ENCODE results near the gene NOVA2.

NOVA2 gene

GRCh38 chr19:45960595-45961235 lies 12.9 kb downstream of the NOVA2 start:
- no peak for FAIRE-seq

GRCh38 chr19:45959517-45960025 lies 14.1 kb downstream of the NOVA2 start:
- no peak for FAIRE-seq

DNA sequence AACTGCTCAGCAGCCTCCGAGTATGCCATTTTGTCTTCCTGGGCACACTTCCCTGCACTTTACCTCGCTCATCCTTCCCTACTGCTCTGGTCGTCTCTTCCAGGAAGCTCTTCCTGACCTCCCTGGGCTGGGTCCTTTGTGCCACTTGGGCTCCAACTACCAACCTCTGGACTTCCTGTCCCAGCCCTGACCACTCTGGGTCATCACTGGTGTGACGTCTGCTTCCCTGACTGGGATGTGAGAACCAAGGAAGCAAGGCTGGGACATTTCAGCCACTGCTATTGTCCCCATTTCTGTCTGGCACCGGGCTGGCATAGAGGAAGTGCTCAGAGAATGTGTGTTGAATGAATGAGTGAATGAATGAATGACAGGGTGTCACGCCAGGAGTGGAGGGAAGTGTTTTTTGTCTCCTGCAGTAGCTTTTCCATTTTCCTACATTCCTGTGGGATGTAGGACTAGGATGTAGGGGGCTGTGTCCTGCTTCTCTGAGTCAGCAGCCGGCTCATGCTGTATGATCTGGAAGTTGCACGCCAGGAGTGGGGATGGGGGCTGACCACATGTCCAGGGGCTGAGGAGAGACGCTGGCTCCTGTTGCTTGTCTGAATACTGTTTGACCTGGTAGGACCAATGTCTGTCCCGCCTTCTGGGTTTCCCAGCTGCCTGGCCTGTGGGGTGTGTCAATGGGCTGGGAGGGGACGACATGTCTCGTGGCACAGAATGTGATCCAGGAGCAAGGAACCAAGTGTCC lies 14.7 kb downstream of the NOVA2 start:
- no peak for FAIRE-seq

- FAIRE-seq = no peak
Measured at GRCh38 chr19:45958320-45958719, 15.3 kb downstream of the NOVA2 start.

DNA sequence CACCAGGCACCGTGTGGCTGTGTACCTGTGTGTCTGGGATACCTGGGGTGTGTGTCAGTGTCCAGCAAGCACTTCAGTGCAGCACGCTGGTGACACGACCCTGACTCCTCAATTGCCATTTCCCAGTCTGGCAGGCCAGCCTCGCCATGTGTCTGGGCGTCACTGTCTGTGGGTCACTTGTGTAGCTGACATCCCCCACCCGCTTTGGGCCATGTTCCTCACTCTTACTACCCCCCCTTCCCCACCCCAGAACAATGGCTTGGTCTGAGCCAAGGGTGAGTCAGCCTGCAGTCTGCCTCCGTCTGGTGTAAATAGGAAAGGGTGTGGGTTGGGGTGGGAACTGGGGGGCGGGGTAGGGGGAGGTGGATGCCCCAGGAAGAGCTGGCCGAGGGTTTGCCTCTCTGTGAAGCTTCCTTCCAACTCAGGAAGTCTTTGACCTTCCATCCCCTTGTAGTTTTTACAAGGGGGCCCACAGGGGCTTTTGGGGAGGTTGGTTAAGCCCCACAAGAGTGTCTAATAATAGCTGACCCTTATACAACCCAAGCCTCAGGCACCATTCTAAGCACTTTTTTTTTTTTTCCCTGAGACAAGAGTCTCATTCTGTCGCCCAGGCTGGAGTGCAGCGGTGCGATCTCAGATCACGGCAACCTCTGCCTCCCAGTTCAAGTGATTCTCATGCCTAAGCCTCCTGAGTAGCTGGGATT lies 17.6 kb downstream of the NOVA2 start:
- FAIRE-seq = no peak

GRCh38 chr19:45954156-45954555 lies 19.5 kb downstream of the NOVA2 start:
- FAIRE-seq = no peak

DNA sequence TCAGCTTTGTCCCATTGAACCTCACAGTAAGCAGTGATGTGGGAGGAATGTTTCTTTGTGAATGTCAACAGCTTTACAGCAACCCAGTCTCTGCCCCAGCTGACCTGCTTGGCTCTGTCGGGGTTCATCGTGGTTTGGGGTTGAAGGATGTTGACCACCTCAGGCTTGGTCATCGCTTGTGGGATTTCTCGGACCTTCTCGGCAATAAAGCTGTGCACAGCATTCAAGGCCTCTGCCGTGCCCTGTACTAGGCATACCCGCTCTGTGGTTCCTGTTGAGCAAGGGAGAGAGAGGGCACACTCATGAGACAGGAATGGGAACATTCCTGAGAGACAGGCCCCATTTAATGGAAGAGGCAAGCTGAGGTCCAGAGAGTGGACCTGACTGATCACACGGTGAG lies 20.0 kb downstream of the NOVA2 start:
- no peak for FAIRE-seq

- no peak for FAIRE-seq
Measured at GRCh38 chr19:45952686-45953505, 20.8 kb downstream of the NOVA2 start.

DNA sequence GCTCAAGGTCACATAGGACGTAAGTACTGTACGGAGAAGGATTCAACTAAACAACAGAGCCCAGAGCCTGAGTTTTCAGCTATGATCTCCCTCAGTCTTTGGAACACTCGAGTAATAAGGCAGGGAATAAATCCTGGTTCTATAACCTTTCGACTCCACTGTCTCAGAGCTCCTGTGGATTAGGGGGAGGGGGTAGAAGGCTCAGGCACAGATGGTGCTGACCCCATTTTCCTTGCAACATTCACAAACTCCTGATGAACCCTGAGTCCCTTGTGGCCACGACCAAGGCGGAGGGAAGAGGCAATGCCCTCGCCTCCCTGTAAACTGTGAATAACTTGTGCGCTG lies 21.4 kb downstream of the NOVA2 start:
- FAIRE-seq = no peak

GRCh38 chr19:45947926-45948325 lies 25.7 kb downstream of the NOVA2 start:
- FAIRE-seq = no peak

DNA sequence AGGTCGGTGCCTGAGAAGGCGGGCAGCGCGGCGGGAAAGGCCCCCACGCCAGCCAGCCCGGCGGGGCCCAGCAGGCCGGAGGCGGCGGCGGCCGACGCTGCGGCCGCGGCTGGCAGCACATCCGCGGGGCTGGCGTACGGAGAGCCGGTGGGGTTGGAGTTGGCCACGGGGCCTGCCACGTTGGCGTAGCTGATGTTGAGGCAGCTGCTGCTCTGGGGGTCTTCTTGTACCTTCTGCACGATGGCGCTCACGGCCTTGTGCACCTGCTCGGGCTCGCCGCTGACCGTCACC lies 33.2 kb downstream of the NOVA2 start:
- FAIRE-seq = no peak

- no peak for FAIRE-seq
Measured at GRCh38 chr19:45939792-45940514, 33.7 kb downstream of the NOVA2 start.

DNA sequence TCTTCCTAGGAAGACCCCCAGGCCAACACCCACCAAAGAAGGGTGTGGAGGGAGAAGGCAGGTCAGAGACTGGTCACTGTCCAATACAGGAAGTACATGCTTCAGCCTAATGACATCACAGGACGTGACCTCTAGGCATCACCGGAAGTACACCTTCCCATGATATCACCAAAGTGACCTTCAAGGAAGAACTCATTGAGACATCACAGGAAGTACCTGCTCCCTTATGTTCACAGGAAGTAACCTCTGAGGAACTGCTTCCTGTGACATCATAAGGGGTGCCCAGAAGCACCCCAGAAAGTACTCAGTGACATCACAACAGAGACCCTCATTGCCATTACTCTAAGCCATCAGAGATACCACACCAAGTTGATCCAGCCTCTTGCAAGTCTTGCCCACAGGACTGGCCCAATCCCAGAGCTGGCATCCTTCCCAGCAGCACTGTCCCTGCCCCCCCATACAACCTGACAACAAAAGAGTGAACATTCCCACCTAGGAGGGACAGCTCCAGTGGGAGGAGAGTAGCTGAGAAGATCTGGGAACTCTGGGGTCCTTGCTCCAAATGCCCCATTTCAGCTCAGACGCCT lies 34.8 kb downstream of the NOVA2 start:
- no peak for FAIRE-seq

DNA sequence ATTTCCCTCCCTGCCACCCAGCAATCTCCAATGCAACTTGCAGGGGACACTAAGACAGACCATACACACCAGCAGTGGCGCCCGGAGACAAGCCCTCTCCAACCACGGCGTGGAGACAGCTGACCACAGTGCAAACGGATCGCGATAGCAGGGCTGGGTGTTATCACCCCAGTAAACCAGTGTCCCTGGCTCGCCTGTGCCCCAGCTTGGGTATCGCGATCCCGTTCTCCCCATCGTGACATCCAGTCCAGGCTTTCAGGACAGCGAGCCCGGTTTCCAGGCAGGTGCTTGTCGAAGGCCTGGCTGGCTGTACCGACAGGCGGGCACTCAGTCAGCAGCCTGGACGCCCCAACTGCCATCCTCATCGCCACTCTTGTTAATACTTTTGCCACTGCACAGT lies 38.4 kb downstream of the NOVA2 start:
- no peak for FAIRE-seq

GRCh38 chr19:45934551-45935230 lies 39.0 kb downstream of the NOVA2 start:
- no peak for FAIRE-seq

- FAIRE-seq = no peak
Measured at GRCh38 chr19:45933759-45934158, 39.9 kb downstream of the NOVA2 start.

DNA sequence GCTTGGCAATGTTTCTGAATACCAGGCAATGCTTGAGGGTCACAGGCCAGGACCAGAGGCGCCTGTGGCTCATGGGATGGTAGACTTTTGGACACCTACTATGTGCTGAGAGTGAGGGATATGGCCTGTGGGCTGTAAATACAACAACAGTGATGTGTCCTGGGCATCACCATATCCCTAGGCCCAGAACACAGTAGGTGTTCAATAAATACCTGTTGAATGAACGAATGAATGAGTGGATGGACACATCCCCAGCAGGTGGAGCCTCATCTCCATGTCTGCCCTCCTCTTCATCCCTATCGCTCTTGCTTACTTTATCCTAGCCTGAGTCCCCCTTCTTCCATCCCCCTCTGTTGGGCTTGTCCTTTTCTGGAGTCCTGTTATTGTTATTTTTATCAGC lies 42.6 kb downstream of the NOVA2 start:
- no peak for FAIRE-seq

GRCh38 chr19:45929247-45929646 lies 44.4 kb downstream of the NOVA2 start:
- FAIRE-seq = no peak

DNA sequence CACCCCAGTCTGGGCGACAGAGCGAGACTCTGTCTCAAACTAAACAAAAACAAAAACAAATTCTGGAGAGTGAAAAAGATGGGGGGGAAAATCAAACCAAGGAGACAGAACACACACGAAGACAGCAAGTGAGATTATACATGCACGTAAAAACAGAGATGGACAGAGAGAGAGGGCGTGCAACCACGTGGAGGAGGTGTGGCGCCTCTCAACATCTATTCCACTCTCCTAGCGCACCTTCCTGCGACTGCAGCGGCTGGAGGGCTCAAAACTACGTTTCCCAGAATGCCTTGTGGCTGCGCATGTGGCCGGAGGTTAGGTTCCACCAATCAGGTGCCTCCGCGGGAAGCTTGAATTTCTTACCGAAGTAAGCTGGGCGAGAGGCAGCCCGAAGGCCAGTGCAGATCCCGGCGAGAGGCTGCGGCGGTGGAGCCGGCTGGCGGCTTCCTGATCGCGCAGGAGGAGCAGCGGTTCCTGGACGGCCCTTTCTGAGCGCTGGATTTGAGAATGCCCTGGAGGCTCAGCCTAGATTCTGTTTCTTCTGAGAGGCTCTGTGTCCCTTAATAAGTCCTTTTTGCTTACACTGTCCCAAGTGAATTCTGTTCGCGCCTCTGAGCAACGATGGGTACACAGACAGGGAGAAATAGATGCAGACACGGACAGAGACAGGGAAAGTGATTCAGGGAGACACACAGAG lies 46.0 kb downstream of the NOVA2 start:
- no peak for FAIRE-seq

DNA sequence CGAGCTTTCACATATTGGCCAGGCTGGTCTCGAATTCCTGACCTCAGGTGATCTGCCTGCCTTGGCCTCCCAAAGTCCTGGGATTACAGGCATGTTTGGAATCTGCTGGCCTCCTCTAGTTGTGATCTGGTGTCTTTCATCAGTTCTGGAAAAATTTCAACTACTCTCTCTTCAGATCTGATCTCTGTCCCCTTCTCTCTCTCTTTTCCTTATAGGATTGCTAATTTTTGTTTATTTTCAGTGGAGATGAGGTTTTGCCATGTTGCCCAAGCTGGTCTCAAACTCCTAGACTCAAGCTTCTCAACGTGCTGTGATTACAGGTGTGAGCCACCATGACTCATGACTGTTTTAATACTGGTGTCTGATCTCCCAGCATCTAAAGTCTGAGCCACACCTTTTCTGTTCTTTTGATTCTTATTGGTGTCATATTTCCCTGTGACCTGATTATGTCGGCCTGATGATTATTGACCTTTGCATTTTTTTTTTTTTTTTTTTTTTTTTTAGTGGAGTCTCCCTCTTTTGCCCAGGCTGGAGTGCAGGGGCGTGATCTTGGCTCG lies 48.7 kb downstream of the NOVA2 start:
- no peak for FAIRE-seq

GRCh38 chr19:45922281-45922680 lies 51.4 kb downstream of the NOVA2 start:
- no peak for FAIRE-seq
